ENCODE data around the gene RGMB.
"Not testable (repeated sequence)": the region's sequence is repeated elsewhere in the genome, so short reads cannot be mapped to it uniquely, and the experiment has no call there.

RGMB gene, protein sequence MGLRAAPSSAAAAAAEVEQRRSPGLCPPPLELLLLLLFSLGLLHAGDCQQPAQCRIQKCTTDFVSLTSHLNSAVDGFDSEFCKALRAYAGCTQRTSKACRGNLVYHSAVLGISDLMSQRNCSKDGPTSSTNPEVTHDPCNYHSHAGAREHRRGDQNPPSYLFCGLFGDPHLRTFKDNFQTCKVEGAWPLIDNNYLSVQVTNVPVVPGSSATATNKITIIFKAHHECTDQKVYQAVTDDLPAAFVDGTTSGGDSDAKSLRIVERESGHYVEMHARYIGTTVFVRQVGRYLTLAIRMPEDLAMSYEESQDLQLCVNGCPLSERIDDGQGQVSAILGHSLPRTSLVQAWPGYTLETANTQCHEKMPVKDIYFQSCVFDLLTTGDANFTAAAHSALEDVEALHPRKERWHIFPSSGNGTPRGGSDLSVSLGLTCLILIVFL

DNA sequence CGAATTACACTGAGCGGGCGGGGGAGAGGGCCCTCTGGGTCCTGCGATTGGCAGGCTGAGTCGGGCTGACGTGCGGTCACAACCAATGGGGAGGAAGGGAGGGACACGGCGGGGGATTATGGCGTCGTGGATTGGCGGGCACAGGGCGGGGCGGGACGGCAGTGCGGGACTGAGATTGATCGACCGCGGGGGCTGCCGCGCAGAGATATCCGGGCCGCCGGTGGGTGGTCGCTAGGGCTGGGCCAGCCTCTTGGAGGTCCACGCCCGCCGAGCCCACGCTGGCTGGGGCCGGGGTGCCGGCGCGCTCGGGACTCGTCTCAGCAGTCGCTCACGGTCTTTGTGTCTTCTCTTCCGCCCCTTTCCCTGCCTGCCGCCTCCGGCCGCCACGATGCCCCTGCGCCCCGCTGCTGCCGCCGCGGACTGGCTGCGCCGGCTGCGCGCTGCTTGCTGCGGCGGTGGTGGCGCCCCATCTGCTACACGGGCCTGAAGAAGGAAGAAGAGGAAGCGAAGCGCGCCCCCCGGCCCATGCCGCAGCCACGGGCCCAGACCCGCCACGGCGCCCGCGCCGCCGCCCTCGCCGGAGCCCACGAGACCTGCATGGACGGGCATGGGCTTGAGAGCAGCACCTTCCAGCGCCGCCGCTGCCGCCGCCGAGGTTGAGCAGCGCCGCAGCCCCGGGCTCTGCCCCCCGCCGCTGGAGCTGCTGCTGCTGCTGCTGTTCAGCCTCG is at the start of gene RGMB:
RGMB (plus strand) TSS at position 200 of the 728 bp plus-strand sequence; CDS start at position 608, 408 bp downstream.
- peak; percentile 99 for DNase-seq (ENCODE audit: low spot score)

DNA sequence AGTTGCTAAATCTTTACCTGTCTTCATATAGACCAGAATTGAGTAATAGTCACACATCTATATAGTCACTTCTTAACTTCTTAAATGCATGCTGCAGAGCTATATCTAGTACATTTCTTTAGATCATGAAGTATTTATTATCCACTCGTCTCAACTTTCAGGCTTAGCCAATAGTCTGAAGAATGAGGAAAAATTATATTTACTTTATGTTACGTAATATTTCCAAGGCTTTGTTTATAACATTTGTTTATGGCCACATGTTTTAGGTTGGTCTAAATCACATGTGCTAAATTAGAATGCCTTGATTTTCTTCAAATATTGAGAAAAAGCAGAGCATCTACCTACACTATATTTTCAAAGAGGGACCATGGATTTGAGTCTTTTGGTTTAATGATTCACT is 47.2 kb upstream of the RGMB start:
- no peak for DNase-seq (ENCODE audit: low spot score)

DNA sequence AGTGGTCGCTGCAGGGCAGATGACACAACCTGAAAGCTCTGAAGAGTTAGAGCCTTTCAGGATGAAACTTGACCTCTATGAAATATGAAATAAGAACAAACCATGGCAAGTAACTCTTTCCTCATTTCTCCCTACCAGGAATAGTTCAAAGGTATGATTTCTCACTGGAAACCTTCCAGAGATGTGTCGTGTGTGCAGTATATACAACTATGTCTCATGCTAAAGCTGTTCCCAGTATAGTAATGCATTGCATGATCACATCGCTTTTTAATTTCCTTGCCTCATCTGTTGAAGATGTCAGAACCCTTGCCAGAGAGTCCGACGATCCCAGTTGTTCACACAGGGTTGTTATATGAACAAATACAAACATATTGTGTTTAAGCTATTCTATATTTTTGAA is 45.8 kb upstream of the RGMB start:
- no peak for DNase-seq (ENCODE audit: low spot score)

DNA sequence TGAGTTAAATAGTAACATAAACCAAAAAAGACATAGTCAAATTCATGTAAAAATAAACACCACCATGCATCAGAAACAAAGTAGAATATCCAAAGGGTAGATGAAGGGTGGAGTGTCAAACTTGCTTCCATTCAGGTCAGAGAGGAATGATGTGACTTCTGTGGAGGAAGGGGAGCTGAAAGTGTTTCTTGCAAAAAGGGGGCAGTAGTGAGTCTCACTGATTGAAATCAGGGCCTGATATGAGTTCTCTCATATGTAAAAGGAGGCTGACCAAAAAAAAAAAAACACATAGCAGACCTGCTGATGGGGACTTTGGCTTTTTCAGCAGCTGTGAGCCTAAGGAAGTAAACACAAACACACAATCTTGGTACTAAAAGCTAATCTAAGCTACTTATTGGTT is 38.8 kb upstream of the RGMB start:
- no peak for DNase-seq (ENCODE audit: low spot score)

DNA sequence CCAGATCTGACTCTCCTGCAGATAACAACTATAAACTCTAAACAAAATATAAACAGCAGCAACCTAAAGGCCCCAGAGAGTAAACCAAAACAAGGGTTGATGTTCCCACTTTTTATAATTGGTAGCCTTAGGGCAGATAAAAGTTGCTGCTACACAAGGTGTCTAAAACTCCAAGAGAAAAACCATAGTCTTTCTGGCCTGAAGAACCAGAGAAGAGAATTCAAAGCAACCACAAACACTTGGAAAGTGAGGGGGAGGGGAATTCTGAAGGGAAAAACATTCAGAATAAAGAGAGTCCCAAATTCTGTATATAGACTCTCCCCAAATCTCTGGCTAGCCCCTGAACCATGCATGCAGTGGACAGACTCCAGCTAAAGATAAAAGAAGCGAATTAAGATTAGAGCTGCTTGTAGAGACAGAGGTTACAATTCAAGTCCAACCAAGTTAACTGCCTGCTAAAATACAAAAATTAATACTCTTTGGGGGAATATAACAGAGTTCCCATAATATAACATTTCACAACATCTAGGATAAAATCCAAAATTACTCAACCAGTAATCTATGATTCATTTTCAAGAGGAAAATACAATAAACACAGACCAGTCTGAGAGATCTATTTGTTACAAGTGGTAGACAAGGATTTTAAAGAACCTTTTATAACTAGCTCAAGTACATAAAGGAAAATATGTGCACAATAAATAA is 37.5 kb upstream of the RGMB start:
- no peak for DNase-seq (ENCODE audit: low spot score)

DNA sequence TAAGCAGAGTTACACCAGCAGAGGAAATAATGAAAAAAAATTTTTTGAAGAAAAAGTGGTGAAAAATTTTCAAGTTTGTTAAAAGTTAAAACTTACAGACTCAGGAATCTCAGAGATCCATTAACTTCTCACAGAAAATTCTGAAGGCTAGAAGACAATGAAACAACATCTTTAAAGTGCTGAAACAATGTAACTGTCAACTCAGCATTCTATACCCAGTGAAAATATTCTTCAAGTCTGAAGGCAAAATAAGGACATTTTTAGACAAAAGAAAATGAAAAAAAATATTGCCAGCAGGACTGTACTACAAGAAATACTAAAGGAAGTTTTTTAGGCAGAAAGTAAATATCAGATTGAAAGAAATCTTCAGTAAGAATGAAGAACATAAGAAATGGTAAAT is 36.7 kb upstream of the RGMB start:
- no peak for DNase-seq (ENCODE audit: low spot score)

DNA sequence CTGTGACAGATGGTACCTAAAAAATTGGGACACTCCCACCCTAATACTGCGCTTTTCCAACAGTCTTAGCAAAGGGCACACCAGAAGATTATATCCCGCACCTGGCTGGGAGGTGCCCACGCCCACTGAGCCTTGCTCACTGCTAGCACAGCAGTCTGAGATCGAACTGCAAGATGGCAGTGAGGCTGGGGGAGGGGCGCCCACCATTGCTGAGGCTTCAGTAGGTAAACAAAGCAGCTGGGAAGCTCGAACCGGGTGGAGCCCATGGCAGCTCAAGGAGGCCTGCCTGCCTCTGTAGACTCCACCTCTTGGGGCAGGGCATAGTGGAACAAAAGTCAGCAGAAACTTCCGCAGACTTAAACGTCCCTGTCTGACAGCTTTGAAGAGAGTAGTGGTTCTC is 36.0 kb upstream of the RGMB start:
- not testable (repeated sequence) for DNase-seq (ENCODE audit: low spot score)

DNA sequence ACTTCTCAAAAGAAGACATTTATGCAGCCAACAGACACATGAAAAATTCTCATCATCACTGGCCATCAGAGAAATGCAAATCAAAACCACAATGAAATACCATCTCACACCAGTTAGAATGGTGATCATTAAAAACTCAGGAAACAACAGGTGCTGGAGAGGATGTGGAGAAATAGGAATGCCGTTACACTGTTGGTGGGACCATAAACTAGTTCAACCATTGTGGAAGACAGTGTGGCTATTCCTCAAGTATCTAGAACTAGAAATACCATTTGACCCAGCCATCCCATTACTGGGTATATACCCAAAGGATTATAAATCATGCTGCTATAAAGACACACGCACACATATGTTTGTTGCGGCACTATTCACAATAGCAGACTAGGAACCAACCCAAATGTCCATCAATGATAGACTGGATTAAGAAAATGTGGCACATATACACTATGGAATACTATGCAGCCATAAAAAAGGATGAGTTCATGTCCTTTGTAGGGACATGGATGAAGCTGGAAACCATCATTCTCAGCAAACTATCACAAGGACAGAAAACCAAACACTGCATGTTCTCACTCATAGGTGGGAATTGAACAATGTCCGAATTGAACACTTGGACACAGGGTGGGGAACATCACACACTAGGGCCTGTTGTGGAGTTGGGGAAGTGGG is 34.8 kb upstream of the RGMB start:
- DNase-seq (ENCODE audit: low spot score), result not testable (repeated sequence)

DNA sequence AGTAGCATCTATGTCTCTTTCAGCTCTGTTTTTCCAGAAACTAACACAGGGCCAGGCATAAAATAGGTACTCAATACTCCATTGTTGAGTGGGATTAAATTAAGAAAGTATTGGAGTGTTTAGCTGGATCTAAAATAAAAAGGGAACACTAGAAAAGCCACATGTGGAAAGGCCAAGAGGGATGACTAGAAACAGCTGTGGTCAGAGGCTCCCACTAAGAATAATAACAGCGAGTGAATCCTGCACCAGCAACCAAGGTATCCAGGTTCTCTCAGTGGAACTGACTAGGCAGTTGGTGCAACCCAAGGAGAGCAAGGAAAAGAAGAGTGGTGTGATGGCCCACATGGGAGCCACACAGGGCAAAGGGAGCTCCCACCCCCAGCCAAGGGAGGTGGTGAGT is 31.5 kb upstream of the RGMB start:
- DNase-seq (ENCODE audit: low spot score), result no peak

DNA sequence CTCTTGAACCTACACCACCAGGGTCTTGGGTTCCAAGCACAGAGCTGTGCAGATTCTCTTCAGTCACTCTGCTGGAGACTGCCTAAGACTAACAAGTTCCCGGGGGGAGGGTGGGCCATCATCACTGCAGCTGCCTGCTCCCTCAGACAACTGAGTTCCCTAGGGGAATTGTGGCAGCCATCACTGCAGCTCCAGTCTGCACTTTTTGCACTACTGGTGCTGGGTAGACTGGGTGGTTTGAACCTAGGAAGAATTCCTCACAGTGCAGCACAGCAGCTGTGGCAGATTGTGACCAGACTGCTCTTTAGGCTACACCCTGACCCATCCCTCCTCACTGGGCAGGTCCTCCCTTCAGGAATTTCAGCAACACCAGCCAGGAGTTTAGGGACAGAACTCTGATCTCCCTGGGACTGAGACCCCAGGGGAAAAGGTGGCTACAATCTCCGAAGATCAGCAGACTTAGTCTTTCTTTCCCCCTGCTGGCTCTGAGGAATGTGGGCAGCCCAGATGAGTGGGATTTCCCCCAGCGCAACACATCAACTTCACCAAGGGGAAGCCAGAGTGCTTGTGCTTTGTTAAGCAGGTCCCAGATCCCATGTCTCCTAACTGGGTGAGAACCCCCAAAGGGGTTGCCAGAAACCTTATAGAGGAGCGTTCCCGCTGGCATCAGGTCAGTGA is 30.9 kb upstream of the RGMB start:
- DNase-seq (ENCODE audit: low spot score), result no peak

DNA sequence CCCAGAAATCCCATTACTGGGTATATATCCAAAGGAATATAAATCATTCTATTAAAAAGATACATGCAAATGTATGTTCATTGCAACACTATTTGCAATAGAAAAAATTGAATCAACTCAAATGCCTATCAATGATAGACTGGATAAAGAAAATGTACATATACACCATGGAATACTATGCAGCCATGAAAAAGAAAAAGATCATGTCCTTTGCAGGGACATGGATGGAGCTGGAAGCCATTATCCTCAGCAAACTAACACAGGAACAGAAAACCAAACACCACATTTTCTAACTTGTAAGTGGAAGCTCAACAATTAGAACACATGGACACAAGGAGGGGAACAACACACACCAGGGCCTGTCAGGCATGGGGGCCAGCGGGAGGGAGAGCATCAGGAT is 25.2 kb upstream of the RGMB start:
- DNase-seq (ENCODE audit: low spot score), result not testable (repeated sequence)

DNA sequence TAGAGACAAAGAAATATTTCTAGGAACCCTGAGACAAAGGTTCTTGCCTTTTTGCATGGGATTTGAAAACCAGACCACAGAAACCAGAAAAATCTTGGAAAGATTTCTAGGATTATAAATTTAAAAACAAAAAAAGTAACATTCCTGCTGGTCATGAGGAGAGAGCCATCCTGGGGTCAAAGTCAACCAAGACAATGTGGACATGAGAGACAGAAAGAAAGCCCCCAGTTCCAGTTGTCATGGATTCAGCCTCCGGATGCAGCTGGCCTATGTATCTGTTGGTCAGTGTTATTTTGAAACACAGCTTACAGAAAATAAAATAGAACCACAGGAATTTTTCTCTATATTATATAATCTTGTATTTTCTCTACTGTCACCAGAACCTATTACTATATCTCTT is 24.4 kb upstream of the RGMB start:
- no peak for DNase-seq (ENCODE audit: low spot score)

DNA sequence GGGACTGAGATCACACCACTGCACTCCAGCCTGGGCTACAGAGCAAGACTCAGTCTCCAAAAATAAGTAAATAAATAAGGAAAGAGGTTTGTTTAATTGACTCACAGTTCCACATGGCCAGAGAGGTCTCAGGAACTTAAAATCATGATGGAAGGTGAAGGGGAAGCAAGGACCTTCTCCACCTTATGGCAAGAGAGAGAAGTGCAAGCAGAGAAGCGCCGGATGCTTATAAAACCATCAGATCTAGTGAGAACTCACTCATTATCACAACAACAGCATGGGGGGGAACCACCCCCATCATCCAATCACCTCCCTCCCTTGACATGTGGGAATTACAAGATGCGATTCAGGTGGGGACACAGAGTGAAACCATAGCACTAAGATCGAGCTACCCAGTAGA is 22.8 kb upstream of the RGMB start:
- no peak for DNase-seq (ENCODE audit: low spot score)

DNA sequence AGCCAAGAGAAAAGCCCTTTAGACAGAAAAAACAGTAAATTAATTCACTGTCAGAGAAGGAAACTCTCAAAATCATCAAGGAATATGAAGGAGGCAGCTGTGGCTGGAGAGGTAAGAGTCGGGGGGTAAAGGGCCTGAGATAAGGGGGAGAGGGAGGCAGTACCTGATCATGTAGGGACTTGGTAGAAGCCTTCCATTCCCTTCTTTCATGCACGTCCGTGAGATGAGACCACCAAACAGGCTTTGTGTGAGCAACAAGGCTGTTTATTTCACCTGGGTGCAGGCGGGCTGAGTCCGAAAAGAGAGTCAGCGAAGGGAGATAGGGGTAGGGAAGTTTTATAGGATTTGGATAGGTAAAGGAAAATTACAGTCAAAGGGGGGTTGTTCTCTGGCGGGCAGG is 21.1 kb upstream of the RGMB start:
- DNase-seq (ENCODE audit: low spot score), result not testable (repeated sequence)

DNA sequence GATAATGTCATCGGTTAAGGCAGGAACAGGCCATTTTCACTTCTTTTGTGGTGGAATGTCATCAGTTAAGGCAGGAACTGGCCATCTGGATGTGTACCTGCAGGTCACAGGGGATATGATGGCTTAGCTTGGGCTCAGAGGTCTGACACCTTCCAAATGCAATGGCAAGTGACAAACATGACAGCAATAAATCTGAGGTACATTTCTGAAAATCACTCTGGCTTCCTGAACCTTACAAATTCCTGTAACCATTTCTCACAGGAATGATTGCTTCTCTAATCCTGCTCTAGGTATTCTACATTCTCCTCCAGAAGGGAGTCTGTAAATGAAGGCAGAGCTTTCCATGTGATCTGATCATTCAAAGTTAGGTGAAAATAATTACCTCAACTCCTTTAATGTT is 20.7 kb upstream of the RGMB start:
- DNase-seq (ENCODE audit: low spot score), result not testable (repeated sequence)

DNA sequence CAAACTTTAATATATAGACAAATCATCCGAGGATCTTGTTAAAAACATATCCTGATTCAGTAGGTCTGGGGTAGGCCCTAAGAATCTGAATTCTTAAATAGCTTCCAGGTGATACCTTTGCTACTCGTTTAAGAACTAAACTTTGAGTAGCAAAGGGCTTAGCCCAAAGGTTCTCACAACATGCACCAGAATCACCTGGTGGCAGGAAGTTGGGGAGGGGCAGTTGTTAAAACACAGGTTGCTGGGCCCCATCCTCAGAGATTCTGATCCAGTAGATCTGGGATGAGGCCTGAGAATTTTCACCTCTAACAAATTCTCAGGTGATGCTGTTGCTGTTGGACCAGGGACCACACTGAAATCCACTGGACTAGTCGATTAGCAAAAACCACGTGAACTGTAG is 20.0 kb upstream of the RGMB start:
- DNase-seq (ENCODE audit: low spot score), result no peak

DNA sequence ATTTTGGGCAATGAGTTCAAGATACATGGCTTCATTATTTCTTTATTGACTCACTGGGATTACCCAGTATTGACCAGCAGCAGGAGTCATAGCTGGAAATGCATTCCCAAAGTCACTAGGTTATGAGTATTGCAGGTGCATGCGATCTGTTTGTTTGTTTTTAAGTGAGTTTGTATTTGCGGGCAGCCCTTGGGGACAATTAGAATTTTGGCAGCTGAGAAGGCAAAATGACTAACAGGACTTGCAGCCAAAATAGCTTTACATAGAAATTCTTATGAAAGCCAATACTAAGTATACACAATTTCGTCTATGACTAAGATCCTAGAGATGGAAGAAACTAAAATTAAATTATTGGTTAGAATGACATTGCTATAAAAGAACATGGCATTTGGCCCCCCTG is 18.1 kb upstream of the RGMB start:
- DNase-seq (ENCODE audit: low spot score), result no peak

DNA sequence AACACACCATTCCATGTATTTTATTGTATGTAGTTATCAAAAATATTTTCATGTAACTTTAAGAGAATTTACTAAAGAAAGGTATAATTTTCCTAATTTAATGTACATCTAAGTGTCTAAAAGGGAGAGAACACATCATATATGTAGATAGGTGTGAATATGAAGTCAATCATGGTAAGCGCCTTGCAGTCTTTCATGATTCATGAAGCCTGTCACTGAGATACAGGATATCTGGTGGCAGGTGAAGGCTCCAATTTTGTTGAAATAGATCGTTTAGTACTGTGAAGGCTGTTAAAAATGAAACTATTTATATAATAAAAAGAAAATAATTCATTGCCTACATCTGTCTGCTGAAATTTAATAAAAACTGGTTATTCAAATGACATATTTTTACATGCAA is 15.5 kb upstream of the RGMB start:
- no peak for DNase-seq (ENCODE audit: low spot score)

DNA sequence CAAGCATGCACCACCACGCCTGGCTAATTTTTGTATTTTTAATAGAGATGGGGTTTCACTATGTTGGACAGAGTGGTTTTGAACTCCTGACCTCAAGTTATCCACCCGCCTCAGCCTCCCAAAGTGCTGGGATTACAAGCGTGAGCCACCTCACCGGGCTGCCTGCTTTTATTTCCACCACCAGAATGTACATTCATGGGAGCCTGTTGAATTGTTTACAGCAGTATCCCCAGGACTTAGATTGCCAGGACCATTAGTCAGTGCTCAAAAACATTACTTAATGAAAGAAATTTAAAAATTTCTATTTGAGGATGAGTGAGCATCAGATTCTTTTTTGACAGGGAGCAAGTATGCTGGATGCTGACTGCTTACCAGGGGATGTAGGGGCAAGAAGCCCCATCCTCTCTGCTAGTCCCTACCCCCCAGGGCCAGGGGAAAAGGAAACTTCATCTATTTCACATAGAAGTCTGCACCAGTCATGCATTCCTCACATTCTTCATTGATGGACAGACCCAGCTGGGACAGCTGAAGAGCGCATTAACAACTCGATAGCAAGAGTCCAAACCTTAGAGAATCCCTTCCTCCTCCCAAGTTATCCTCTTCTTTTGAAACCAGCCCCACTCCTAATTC is 10.3 kb upstream of the RGMB start:
- DNase-seq (ENCODE audit: low spot score), result no peak

DNA sequence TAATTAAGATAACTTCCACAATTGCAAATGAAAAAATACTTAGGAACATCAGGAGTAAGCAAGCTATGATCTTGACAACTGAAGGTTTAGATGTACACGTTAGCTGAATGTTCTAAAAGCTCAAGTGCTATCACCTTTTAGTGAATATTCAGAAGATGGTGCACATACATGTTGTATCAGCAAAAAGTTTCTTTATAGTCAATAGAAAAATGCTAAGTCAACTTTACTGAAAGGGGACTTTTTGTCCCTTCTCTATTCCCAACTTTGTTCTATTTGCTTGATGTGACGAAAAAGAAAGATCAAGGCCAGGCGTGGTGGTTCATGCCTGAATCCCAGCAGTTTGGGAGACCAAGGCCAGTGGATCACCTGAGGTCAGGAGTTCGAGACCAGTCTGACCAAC is 7.6 kb upstream of the RGMB start:
- DNase-seq (ENCODE audit: low spot score), result no peak

DNA sequence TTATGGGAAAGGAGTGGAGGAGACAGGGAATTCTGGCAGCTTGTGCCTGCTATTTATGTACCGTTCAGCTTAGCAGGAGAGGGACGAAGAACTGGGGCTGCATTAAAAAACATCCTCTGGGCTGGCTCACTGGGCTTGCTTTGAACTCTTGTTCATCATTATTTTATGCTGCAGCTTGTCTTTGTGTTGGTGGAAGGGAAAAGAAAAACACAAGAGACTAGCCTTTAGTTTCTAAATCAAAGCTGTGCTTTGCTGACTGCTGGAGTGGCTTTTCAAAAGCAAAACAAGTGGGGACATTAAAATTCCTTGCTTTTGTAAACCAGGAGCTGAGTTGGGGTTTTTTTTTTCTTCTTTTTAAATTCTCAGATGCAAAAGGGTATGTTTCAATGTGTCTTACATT is 5.9 kb upstream of the RGMB start:
- peak; percentile 29 for DNase-seq (ENCODE audit: low spot score)
